Hepatocyte (in vitro differentiated cells): ENCODE results near the gene BOLL. TPM values are rescaled to one million over a fixed set of nuclear protein-coding genes. Genes with fewer than 3 reads are reported as not detected.
A peak's percentile ranks its signal among the peaks of the same experiment; 100 is the strongest.

Experiments used
- DNase-seq: peaks from one replicate; pipeline ENCODE4 v3.0.0-alpha.2; 2016; ENCODE audit warnings: low spot score
- H2AFZ ChIP-seq: fragments of 200-600 bp; sonication (generic); 2 replicates; pipeline ENCODE4 v1.6.0; 2016; ENCODE audit warnings: antibody characterized with exemption, mild to moderate bottlenecking
- H3K27ac ChIP-seq: fragments of 200-600 bp; sonication (generic); 2 replicates; pipeline ENCODE4 v1.5.1; 2016; ENCODE audit warnings: mild to moderate bottlenecking
- H3K27me3 ChIP-seq: fragments of 200-600 bp; sonication (generic); 2 replicates; pipeline ENCODE4 v1.6.1; 2016
- H3K36me3 ChIP-seq: fragments of 200-600 bp; sonication (generic); replicated peaks from 2 replicates; pipeline ENCODE4 v1.5.1; 2016; ENCODE audit warnings: low read depth; ENCODE audit not compliant: insufficient read depth
- H3K4me1 ChIP-seq: fragments of 200-600 bp; sonication (generic); 2 replicates; pipeline ENCODE4 v1.5.1; 2016; ENCODE audit warnings: mild to moderate bottlenecking, moderate library complexity; ENCODE audit not compliant: insufficient read depth
- H3K4me2 ChIP-seq: fragments of 200-600 bp; sonication (generic); 2 replicates; pipeline ENCODE4 v1.6.0; 2016
- H3K4me3 ChIP-seq: fragments of 200-600 bp; sonication (generic); 2 replicates; pipeline ENCODE4 v1.5.1; 2016; ENCODE audit warnings: mild to moderate bottlenecking
- H3K79me2 ChIP-seq: fragments of 200-600 bp; sonication (generic); 2 replicates; pipeline ENCODE4 v1.6.0; 2017; ENCODE audit warnings: mild to moderate bottlenecking
- H3K9me2 ChIP-seq: fragments of 200-600 bp; sonication (generic); replicated peaks from 2 replicates; pipeline ENCODE4 v1.6.0; 2017; ENCODE audit warnings: mild to moderate bottlenecking; ENCODE audit not compliant: insufficient read depth
- H3K9me3 ChIP-seq: fragments of 200-600 bp; sonication (generic); 2 replicates; pipeline ENCODE4 v1.5.1; 2016; ENCODE audit warnings: low read depth, mild to moderate bottlenecking
- H4K20me1 ChIP-seq: fragments of 200-600 bp; sonication (generic); 2 replicates; pipeline ENCODE4 v1.6.0; 2016; ENCODE audit warnings: mild to moderate bottlenecking; ENCODE audit not compliant: insufficient read depth, poor library complexity, severe bottlenecking
- CTCF ChIP-seq: fragments of 200-600 bp; sonication (generic); IDR thresholded peaks from 2 replicates; pipeline ENCODE4 v1.5.1; 2016; ENCODE audit warnings: antibody characterized with exemption, mild to moderate bottlenecking; ENCODE audit not compliant: poor library complexity
- EZH2 ChIP-seq: fragments of 200-600 bp; sonication (generic); IDR thresholded peaks from 2 replicates; pipeline ENCODE4 v1.6.1; 2016; ENCODE audit warnings: antibody characterized with exemption, mild to moderate bottlenecking, borderline replicate concordance
- EZH2phosphoT487 ChIP-seq: fragments of 200-600 bp; sonication (generic); IDR thresholded peaks from one replicate; pipeline ENCODE4 v1.6.1; 2018; ENCODE audit warnings: antibody characterized with exemption, mild to moderate bottlenecking, low read depth, moderate library complexity; ENCODE audit not compliant: unreplicated experiment, severe bottlenecking
- WGBS: methylation state at CpG from one replicate; pipeline ENCODE4 v1.1.6; 2016; ENCODE audit warnings: low lambda C conversion rate; ENCODE audit errors: missing lambda C conversion rate; 5-methylcytosine and 5-hydroxymethylcytosine counted together
- polyA plus RNA-seq: library from polyadenylated mRNA; unstranded; fragments of >200 nt; fragmentation: Nextera tagmentation; extraction: Ambion mirVana; gene quantifications from 2 replicates; pipeline ENCODE4 v1.2.1, GENCODE V29; 2016
- total RNA-seq: library from RNA; depleted of rRNA; stranded (reverse); fragments of >200 nt; gene quantifications from 2 replicates; pipeline ENCODE4 v1.2.3, GENCODE V29; 2014

The BOLL gene
- total and polyA plus RNA-seq, 2 experiments from 2014 or later: not detected

- Histone ChIP-seq H3K27ac (no peak overlapping the region), H3K4me1 (peaks cover 14% of the 10 kb centered on the region), H3K36me3 (no peaks in the 10 kb centered on the region), H2AFZ (no peak overlapping the region), H3K4me2 (peak overlapping the region; percentile 96), H3K9me2 (no peaks in the 10 kb centered on the region), H3K79me2 (peaks cover 34% of the 10 kb centered on the region), H3K4me3 (peak overlapping the region; percentile 83), H4K20me1 (peaks cover 7% of the 10 kb centered on the region), H3K9me3 (no peaks in the 10 kb centered on the region), H3K27me3 (no peaks in the 10 kb centered on the region)
- no peak for DNase-seq
- WGBS: 29% methylated on average over 5 of the region's 5 CpGs
- TF ChIP-seq CTCF: no peak
These were observed 78.3 kb downstream of the BOLL start for GRCh38 chr2:197706839-197707207.

- 8% methylated on average over 38 of the region's 38 CpGs for WGBS
- peaks cover 14% of the 10 kb centered on the region for H3K4me1 ChIP-seq
- peak overlapping the region; percentile 64 for H3K27ac ChIP-seq
- TF ChIP-seq EZH2phosphoT487 (no peak), CTCF (no peak), EZH2 (no peak)
- H4K20me1 ChIP-seq: peaks cover 7% of the 10 kb centered on the region
- H3K79me2 ChIP-seq: peaks cover 34% of the 10 kb centered on the region
- no peaks in the 10 kb centered on the region for H3K9me2 ChIP-seq
- H3K27me3 ChIP-seq: no peaks in the 10 kb centered on the region
- H3K4me3 ChIP-seq: peak overlapping the region; percentile 83
- no peaks in the 10 kb centered on the region for H3K36me3 ChIP-seq
- H2AFZ ChIP-seq: peak overlapping the region; percentile 98
- H3K9me3 ChIP-seq: no peaks in the 10 kb centered on the region
- H3K4me2 ChIP-seq: peak overlapping the region; percentile 96
- DNase-seq: peak; percentile 6
These were observed 78.9 kb downstream of the BOLL start for GRCh38 chr2:197705912-197706838.

GRCh38 chr2:197705121-197705911 is 79.8 kb downstream of the BOLL start, which contains the start of gene MARS2:
TSS of gene MARS2 (plus strand) at chr2:197705369. CDS start at chr2:197705406, 37 bp downstream.
- H3K4me1 ChIP-seq: peaks cover 14% of the 10 kb centered on the region
- peak within 1 kb of the TSS; percentile 98 for H2AFZ ChIP-seq
- peaks cover 31% of the 10 kb centered on the region for H3K79me2 ChIP-seq
- peaks cover 7% of the 10 kb centered on the region for H4K20me1 ChIP-seq
- TF ChIP-seq EZH2 (no peak), EZH2phosphoT487 (no peak), CTCF (no peak)
- no peaks in the 10 kb centered on the region for H3K9me2 ChIP-seq
- H3K4me3 ChIP-seq: peak within 1 kb of the TSS; percentile 83
- no peaks in the 10 kb centered on the region for H3K27me3 ChIP-seq
- peak within 1 kb of the TSS; percentile 85 for H3K27ac ChIP-seq
- peak; percentile 98 for DNase-seq
- no peaks in the 10 kb centered on the region for H3K36me3 ChIP-seq
- under 1% methylated on average over 60 of the region's 86 CpGs for WGBS
- H3K9me3 ChIP-seq: no peaks in the 10 kb centered on the region
- H3K4me2 ChIP-seq: peak within 1 kb of the TSS; percentile 96
